SJCRH30 (cell line): Measurements from ENCODE around the gene TMOD2. TPM values are rescaled to one million over a fixed set of nuclear protein-coding genes. Genes with fewer than 3 reads are reported as not detected.

Experiments used
- DNase-seq, 2 experiments: peaks; one replicate each; pipeline ENCODE4 v3.0.0-alpha.2; 2015 to 2020
- H3K27ac ChIP-seq: fragments of 250-450 bp; sonication (Bioruptor Pico); 2 replicates; pipeline ENCODE4 v1.5.1; 2020; ENCODE audit warnings: mild to moderate bottlenecking, moderate library complexity
- H3K27me3 ChIP-seq: fragments of 250-450 bp; sonication (Bioruptor Pico); 2 replicates; pipeline ENCODE4 v1.5.1; 2020; ENCODE audit warnings: mild to moderate bottlenecking, moderate library complexity
- H3K36me3 ChIP-seq: fragments of 250-450 bp; sonication (Bioruptor Pico); 2 replicates; pipeline ENCODE4 v1.5.1; 2020; ENCODE audit warnings: mild to moderate bottlenecking, moderate library complexity
- H3K4me1 ChIP-seq: fragments of 250-450 bp; sonication (Bioruptor Pico); 2 replicates; pipeline ENCODE4 v1.5.1; 2020; ENCODE audit warnings: mild to moderate bottlenecking, moderate library complexity
- H3K4me3 ChIP-seq: fragments of 250-450 bp; sonication (Bioruptor Pico); 2 replicates; pipeline ENCODE4 v1.5.1; 2020; ENCODE audit warnings: mild to moderate bottlenecking, moderate library complexity
- H3K9me3 ChIP-seq: fragments of 250-450 bp; sonication (Bioruptor Pico); replicated peaks from 2 replicates; pipeline ENCODE4 v1.5.1; 2020; ENCODE audit warnings: mild to moderate bottlenecking, moderate library complexity
- total RNA-seq: library from RNA; depleted of rRNA; stranded (reverse); fragments of >200 nt; shearing (Covaris generic); gene quantifications from 2 replicates; pipeline ENCODE4 v1.2.3, GENCODE V29; 2014

TMOD2 gene
- total RNA-seq, 1 experiment from 2014 or later: 3.2 TPM

DNA sequence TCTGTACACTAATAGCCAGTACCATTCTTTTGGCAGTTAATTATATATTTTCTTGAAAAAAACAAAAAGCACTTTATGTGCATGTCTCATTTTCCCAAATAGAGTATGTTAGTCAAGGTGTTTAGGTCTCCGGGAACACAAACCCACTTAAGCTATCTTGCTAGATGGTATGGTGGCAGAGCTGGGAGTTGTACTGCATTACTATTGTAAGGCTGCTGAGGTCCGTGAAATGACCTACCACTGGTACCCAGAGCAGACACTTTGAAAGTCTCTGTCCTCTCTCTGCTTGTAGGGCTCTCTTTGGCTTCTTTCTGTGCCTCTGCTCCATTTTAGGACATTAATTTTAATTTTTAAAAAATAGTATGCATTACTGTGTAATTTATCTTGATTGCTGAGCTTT is 86.9 kb downstream of the TMOD2 start:
- Histone ChIP-seq H3K4me1 (peaks cover 10% of the 10 kb centered on the region; the same call in 1 of the 2 replicates), H3K36me3 (no peaks in the 10 kb centered on the region), H3K9me3 (no peaks in the 10 kb centered on the region), H3K27me3 (no peaks in the 10 kb centered on the region), H3K27ac (no peak overlapping the region), H3K4me3 (no peak overlapping the region)
- DNase-seq: no peak

DNA sequence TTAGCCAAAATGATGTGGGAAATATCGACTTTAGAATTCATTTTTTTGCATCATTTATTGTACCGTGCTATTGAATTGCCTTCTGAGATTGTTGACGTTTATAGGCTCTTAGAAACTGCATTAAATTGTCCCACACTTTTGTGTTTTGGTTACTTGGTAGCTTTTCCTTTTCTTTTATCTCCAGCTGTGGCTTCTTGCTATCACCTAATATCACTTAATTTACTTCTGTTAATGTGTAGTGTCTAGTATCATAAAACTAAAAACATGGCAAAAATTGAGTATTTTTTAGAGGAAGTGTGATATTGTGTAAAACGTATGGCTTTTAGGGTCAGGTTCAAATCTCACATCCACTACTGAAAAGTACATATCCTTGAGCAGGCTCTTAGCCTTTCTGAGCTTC is 89.3 kb downstream of the TMOD2 start:
- Histone ChIP-seq H3K4me3 (no peak overlapping the region), H3K9me3 (no peaks in the 10 kb centered on the region), H3K27me3 (no peaks in the 10 kb centered on the region), H3K4me1 (peaks cover 17% of the 10 kb centered on the region), H3K27ac (no peak overlapping the region), H3K36me3 (no peaks in the 10 kb centered on the region)
- no peak for DNase-seq

DNA sequence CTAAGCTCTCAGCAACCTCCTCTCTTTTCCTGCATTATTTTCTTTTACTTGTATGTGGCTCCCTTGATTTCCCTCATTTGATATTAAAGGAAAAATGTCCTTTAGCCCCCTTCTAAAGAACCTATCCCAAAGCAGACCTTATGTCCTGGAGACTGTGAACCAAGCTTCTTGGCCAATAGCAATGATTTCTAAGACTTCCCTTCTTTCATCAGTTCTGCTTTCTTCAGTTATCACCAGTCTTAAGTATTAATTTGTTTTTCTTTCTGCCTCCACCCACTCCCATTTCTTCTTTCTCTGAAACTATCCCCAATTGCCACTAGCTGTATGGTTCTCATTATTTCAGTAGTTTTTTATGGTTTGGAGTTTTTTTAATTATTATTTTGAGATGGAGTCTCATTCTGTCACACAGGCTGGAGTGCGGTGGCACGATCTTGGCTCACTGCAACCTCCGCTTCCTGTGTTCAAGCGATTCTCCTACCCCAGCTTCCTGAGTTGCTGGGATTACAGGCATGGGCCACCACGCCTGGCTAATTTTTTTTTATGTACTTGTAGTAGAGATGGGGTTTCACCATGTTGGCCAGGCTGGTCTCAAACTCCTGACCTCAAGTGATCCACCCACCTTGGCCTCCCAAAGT is 90.1 kb downstream of the TMOD2 start:
- H3K4me3 ChIP-seq: no peak overlapping the region
- no peak overlapping the region for H3K27ac ChIP-seq
- no peaks in the 10 kb centered on the region for H3K27me3 ChIP-seq
- no peak for DNase-seq
- no peaks in the 10 kb centered on the region for H3K9me3 ChIP-seq
- H3K36me3 ChIP-seq: no peaks in the 10 kb centered on the region
- H3K4me1 ChIP-seq: peaks cover 25% of the 10 kb centered on the region

DNA sequence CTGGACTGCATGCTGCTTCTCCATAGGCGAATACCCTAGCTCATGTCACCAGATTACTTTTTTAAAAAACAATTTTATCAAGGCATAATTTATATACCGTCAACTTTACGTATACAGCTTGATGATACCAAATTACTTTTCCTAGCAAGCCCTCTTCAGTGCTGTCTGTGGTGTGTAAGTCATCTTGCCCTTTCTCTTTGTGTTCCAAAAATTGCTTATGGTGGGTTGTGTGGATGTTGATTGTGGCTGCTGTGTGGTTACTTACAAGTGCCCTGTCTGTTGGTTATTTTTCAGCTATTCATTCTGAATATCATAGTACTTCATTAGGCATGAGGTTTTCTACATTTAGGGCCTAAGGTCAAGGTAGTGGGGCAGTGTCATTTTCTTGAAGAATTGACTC is 90.9 kb downstream of the TMOD2 start:
- Histone ChIP-seq H3K4me3 (no peak overlapping the region), H3K36me3 (no peaks in the 10 kb centered on the region), H3K4me1 (peaks cover 21% of the 10 kb centered on the region), H3K27ac (no peak overlapping the region), H3K27me3 (no peaks in the 10 kb centered on the region), H3K9me3 (no peaks in the 10 kb centered on the region)
- DNase-seq: no peak

DNA sequence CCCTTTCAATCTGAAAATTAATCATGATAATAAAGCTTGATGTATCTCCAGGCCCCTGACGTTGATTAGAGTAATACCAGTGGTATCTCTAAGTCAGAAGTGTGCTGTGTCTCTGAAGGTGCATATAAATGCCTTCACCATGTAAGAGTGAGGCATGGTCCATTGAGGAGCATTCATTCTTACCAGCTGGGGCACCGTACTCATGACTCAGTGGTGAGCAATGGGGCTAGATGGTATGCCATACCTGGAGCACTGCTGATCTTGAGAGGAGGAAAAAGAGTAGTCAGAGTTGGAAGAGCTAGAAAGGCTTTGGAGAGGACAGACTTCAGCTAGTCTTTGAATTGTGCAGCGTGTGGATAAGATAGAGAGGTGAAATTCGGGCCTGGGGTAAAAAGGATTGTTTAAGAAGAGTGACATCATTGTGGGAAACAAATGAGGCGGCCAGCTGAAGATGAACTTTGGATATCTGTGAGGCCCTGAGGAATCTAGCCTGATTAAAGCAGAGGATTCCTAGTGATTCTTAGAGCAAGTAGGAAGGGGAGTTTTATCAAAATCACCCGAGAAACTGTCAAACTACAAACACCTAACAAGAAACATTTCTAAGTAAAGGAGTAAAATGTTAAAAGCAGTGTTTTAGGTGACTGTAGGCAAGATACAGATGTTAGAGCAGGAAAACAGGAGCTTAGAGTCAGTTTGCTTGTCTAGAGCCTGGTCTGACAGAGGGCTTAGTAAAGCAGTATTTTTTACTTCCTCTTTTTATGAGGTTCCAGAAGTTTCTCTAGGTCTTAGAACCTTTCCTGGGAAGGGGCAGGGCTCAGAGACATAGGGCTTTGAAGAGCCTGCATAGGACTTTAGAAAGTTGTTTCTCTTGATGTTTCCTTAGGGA is 91.7 kb downstream of the TMOD2 start:
- no peak for DNase-seq
- Histone ChIP-seq H3K27me3 (no peaks in the 10 kb centered on the region), H3K4me1 (peaks cover 17% of the 10 kb centered on the region), H3K36me3 (no peaks in the 10 kb centered on the region), H3K9me3 (no peaks in the 10 kb centered on the region), H3K27ac (no peak overlapping the region), H3K4me3 (no peak overlapping the region)

DNA sequence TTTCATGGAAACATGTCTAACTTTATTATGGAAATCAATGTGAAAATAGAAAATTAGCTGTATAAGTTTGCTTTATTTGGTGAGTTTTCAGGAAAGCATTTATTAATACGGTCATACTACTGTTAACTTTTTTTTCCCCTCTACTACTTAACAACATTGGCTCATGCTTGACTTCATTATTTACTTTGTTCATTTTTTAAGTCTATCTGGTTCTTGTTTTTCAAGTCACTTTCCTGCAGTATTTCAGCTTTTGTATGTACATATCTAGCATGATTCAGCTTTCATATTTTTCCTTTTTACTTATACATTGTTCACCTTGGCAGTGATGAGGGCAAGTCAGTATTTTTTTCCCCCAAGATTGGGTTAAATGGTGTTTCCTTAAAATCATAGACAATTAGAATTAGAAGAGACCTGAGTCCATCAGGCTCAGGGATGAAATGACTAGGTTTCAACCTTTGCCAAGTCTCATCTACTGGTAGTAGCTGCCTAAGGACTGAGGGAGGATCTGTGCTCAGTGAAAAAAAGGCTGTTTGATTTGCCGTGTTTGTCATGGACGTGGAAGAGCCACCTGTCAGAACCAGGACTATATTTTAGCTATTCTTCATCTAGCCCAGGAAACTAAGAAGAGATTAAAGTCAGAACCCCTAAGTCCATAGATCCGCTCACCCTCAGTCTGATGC is 93.5 kb downstream of the TMOD2 start:
- Histone ChIP-seq H3K27me3 (no peaks in the 10 kb centered on the region), H3K4me1 (peaks cover 17% of the 10 kb centered on the region), H3K9me3 (no peaks in the 10 kb centered on the region), H3K27ac (no peak overlapping the region), H3K4me3 (no peak overlapping the region), H3K36me3 (no peaks in the 10 kb centered on the region)
- DNase-seq: no peak

DNA sequence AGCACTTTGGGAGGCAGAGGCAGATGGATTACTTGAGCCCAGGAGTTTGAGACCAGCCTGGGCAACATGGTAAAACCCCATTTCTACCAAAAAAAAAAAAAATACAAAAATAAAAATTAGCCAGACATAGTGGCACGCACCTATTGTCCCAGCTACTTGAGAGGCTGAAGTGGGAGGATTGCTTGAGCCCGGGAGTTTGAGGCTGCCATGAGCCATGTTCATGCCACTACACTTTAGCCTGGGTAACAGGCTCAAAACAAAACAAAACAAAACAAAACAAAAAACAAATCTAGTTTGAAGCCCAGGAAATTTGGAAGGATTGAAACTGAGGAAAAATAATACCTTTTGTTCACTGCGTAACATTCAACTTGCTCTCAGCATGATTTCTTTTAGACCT is 94.7 kb downstream of the TMOD2 start:
- H3K36me3 ChIP-seq: no peaks in the 10 kb centered on the region
- no peak for DNase-seq
- peaks cover 17% of the 10 kb centered on the region for H3K4me1 ChIP-seq
- H3K4me3 ChIP-seq: no peak overlapping the region
- no peaks in the 10 kb centered on the region for H3K27me3 ChIP-seq
- no peak overlapping the region for H3K27ac ChIP-seq
- H3K9me3 ChIP-seq: no peaks in the 10 kb centered on the region

DNA sequence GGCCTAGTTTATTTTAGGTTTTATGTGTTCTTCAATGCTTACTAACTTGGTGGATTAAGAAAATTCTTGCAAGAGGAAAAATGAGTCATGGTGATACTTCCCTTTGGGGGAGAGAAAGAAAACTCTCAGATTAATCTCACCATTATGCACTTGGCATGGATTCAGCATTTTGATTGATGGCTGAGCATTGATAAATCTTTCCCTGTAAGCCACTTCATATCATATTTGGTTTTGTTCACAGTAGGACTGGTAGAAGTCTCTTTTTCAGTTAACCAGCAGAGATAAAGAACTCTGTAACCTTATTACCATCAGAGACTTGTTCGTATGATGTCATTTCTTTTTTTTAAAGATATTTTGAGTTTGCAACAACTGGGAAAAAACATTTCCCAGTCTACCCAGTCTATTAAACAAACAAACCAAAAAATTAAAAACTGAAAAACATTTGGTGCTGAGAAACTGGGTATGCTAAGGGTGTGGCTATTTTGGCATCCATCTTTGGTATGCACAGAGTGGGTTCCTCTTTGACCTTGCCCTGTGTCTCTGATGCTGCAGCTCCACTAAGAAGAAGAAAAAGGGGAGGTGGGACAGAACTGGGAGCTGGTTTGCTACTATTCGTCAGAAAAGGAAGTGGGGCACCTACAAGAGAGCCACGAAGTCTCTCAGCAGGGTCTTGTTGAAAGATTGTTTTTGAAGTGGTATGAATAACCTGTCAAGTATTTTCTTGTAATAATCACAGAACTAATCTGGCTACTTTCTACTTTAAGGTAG is 95.2 kb downstream of the TMOD2 start:
- H3K4me1 ChIP-seq: peaks cover 17% of the 10 kb centered on the region

DNA sequence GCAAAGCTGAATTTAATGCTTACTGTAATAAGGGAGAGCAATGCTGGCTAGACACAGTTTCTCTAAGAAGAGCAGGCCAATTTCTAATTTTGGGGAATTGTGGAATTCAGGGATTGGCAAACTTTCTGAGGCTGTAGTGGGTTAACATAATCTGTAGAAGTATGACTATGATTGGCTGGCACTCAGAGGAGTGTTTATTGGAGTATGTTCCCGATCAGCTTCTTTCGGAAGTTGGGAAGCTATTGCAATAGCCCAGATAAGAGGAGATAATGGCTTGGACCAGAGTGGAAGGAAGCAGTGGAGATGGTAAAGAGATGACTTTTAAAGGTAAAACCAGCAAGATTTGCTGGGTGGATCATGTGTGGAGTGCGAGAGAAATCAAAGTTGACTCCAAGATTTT is 97.4 kb downstream of the TMOD2 start:
- Histone ChIP-seq H3K27me3 (no peaks in the 10 kb centered on the region), H3K9me3 (no peaks in the 10 kb centered on the region), H3K4me1 (peaks cover 15% of the 10 kb centered on the region), H3K4me3 (no peak overlapping the region), H3K36me3 (no peaks in the 10 kb centered on the region), H3K27ac (no peak overlapping the region)
- DNase-seq: no peak

More for the DNA sequence above, 95.2 kb downstream of the TMOD2 start:
- Histone ChIP-seq H3K4me3 (no peak overlapping the region), H3K36me3 (no peaks in the 10 kb centered on the region), H3K27me3 (no peaks in the 10 kb centered on the region), H3K27ac (no peak overlapping the region), H3K9me3 (no peaks in the 10 kb centered on the region)
- DNase-seq: no peak

DNA sequence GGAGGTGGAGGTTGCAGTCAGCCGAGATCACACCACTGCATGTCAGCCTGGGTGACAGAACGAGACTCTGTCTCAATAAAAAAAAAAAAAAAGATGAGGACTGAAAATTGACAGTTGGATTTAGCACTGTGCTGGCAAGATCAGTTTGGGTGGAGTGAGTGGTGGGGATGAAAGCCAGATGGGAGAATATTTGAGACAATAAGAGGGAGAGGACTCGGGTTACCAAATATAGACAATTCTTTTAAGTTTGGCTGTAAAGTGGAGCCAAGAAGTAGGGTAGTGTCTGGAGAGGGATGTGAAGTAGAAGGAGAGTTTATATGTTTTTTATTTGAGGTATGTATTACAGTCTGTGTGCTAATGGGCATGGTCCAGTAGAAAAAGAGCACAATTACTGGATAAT is 98.5 kb downstream of the TMOD2 start:
- no peaks in the 10 kb centered on the region for H3K36me3 ChIP-seq
- no peak overlapping the region for H3K4me3 ChIP-seq
- no peaks in the 10 kb centered on the region for H3K27me3 ChIP-seq
- DNase-seq: no peak
- H3K27ac ChIP-seq: no peak overlapping the region
- H3K9me3 ChIP-seq: no peaks in the 10 kb centered on the region
- H3K4me1 ChIP-seq: peaks cover 15% of the 10 kb centered on the region

DNA sequence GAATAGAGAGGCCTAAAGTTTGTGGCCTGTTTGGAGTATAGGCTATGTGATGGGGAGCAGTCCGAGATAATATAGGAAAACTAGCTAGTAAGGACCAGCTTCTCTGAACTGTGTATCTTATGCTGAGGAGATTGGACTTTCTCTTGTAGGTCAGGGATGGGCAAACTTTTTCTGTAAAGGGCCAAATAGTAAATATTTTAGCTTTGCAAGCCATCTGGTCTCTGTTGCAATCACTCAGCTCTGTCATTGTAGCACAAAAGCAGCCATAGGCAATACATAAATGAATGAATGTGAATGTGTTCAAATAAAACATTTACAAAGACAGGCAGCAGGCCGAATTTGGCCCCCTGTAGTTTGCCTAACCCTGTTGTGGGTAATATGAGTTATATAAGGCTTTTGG is 102.6 kb downstream of the TMOD2 start:
- H3K27ac ChIP-seq: no peak overlapping the region
- DNase-seq: no peak
- no peaks in the 10 kb centered on the region for H3K9me3 ChIP-seq
- H3K36me3 ChIP-seq: peaks cover 5% of the 10 kb centered on the region; the same call in 1 of the 2 replicates
- no peaks in the 10 kb centered on the region for H3K4me1 ChIP-seq
- no peaks in the 10 kb centered on the region for H3K27me3 ChIP-seq
- no peak overlapping the region for H3K4me3 ChIP-seq

DNA sequence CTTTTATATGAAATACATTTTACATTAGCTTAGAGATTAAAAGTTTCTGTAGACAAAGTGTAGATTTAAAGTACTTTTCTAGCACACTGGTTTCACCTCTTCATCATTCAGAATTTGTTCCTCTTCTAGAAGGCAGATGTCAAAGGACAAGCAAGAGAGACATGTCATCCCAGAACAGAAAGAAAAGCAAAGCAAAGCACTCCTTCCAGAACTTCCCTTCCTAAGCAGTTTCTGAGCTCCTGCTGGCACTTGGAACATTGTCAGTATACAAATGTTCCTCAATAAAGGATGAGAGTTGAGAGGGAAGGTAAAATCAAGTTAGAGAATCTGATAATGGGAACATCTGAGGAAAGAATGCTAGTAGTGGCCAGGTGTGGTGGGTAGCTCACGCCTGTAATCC is 104.2 kb downstream of the TMOD2 start:
- Histone ChIP-seq H3K36me3 (peaks cover 5% of the 10 kb centered on the region; the same call in 1 of the 2 replicates), H3K4me3 (no peak overlapping the region), H3K4me1 (no peaks in the 10 kb centered on the region), H3K27me3 (no peaks in the 10 kb centered on the region), H3K9me3 (no peaks in the 10 kb centered on the region), H3K27ac (no peak overlapping the region)
- DNase-seq: no peak

DNA sequence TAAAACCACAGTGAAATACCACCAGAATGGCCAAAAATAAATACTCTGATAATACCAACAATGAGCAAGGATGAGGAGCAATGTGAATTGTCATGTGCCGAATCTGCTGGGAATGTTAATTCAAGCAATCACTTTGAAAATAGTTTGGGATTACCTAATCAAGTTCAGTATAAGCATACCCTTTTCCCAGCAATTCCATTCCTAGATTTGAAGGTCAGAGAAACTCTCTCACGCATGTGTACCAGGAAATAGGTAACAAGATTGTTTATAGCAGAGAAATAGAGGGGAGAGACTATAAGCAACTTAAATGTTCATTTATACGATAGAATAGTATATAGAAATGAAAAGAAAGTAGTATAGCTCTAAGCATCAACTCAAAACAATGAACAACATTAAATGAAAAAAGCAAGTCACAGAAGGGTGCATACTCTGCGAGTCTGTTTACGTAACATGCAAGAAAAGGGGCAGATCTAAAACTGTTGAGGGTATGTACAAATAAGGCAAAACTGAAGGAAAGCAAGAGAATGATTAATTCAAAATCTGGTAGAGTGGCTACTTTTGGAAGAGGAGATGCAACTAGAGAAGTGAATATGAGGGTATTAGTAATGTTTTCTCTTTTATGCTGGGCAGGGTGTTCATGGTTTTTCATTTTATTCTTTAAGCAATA is 105.5 kb downstream of the TMOD2 start:
- Histone ChIP-seq H3K36me3 (peaks cover 5% of the 10 kb centered on the region; the same call in 1 of the 2 replicates), H3K27me3 (no peaks in the 10 kb centered on the region), H3K4me3 (no peak overlapping the region), H3K9me3 (no peaks in the 10 kb centered on the region), H3K4me1 (no peaks in the 10 kb centered on the region), H3K27ac (no peak overlapping the region)
- no peak for DNase-seq
